ENCODE results near the gene TEAD4. TPM values are rescaled to one million over a fixed set of nuclear protein-coding genes. Genes with fewer than 3 reads are reported as not detected.

TEAD4 gene
- total RNA-seq, 1 donor from 2014 or later = 8.8 TPM

GRCh38 chr12:3049176-3049575 is 90.0 kb downstream of the TEAD4 start:
- Mint-ChIP-seq H3K9me3 (no peaks in the 10 kb centered on the region), H3K4me1 (peaks cover 19% of the 10 kb centered on the region), H3K27ac (no peak overlapping the region), H3K36me3 (peaks cover 1% of the 10 kb centered on the region), H3K4me3 (no peak overlapping the region), H3K27me3 (ENCODE audit: insufficient read depth, low read depth) (no peaks in the 10 kb centered on the region)
- Histone ChIP-seq H2AFZ (replicated peaks) (no peak overlapping the region), H3K27ac (no peak overlapping the region), H3K4me3 (no peak overlapping the region), H3K27me3 (no peaks in the 10 kb centered on the region), H3K79me2 (ENCODE audit: low read depth) (no peaks in the 10 kb centered on the region), H3K9ac (no peak overlapping the region), H3K9me3 (ENCODE audit: low read depth) (no peaks in the 10 kb centered on the region), H3K4me1 (peaks cover 7% of the 10 kb centered on the region), H3F3A (ENCODE audit: low read depth) (peaks cover 12% of the 10 kb centered on the region), H3K36me3 (no peaks in the 10 kb centered on the region), H3K4me2 (no peak overlapping the region), H4K20me1 (ENCODE audit: low read depth) (no peaks in the 10 kb centered on the region)
- no peak for TF ChIP-seq EZH2 (IDR thresholded peaks at IDR 0.05)
- no peak for TF ChIP-seq CTCF (IDR thresholded peaks at IDR 0.05)
- no peak for TF ChIP-seq EZH2phosphoT487 (IDR thresholded peaks at IDR 0.05)
- DNase-seq (ENCODE audit: low spot score) = no peak

GRCh38 chr12:3049611-3050249 is 90.5 kb downstream of the TEAD4 start:
- H3K9ac ChIP-seq = no peak overlapping the region
- H3K27me3 ChIP-seq = no peaks in the 10 kb centered on the region
- H3K4me2 ChIP-seq = no peak overlapping the region
- no peak overlapping the region for H3K4me3 Mint-ChIP-seq
- H3K9me3 ChIP-seq (ENCODE audit: low read depth) = no peaks in the 10 kb centered on the region
- H3K36me3 Mint-ChIP-seq = peaks cover 1% of the 10 kb centered on the region
- peaks cover 19% of the 10 kb centered on the region for H3K4me1 Mint-ChIP-seq
- peaks cover under 1% of the 10 kb centered on the region for H3K27me3 Mint-ChIP-seq (ENCODE audit: insufficient read depth, low read depth)
- H3K27ac ChIP-seq = no peak overlapping the region
- no peaks in the 10 kb centered on the region for H3K9me3 Mint-ChIP-seq
- H4K20me1 ChIP-seq (ENCODE audit: low read depth) = no peaks in the 10 kb centered on the region
- H2AFZ ChIP-seq (replicated peaks) = no peak overlapping the region
- H3K79me2 ChIP-seq (ENCODE audit: low read depth) = no peaks in the 10 kb centered on the region
- H3K36me3 ChIP-seq = no peaks in the 10 kb centered on the region
- H3F3A ChIP-seq (ENCODE audit: low read depth) = peaks cover 12% of the 10 kb centered on the region
- no peak for DNase-seq (ENCODE audit: low spot score)
- no peak overlapping the region for H3K4me3 ChIP-seq
- TF ChIP-seq EZH2phosphoT487 (IDR thresholded peaks at IDR 0.05) (no peak), CTCF (IDR thresholded peaks at IDR 0.05) (no peak), EZH2 (IDR thresholded peaks at IDR 0.05) (no peak)
- H3K27ac Mint-ChIP-seq = no peak overlapping the region
- H3K4me1 ChIP-seq = peaks cover 7% of the 10 kb centered on the region

GRCh38 chr12:3054374-3054773 is 95.2 kb downstream of the TEAD4 start:
- H3K27ac ChIP-seq = no peak overlapping the region
- H3K9ac ChIP-seq = no peak overlapping the region
- H3F3A ChIP-seq (ENCODE audit: low read depth) = no peaks in the 10 kb centered on the region
- no peaks in the 10 kb centered on the region for H3K9me3 ChIP-seq (ENCODE audit: low read depth)
- DNase-seq (ENCODE audit: low spot score) = no peak
- no peaks in the 10 kb centered on the region for H3K36me3 Mint-ChIP-seq
- no peak overlapping the region for H3K4me3 ChIP-seq
- H3K4me1 Mint-ChIP-seq = peaks cover 20% of the 10 kb centered on the region
- no peaks in the 10 kb centered on the region for H3K79me2 ChIP-seq (ENCODE audit: low read depth)
- H2AFZ ChIP-seq (replicated peaks) = no peak overlapping the region
- no peaks in the 10 kb centered on the region for H3K27me3 ChIP-seq
- TF ChIP-seq CTCF (IDR thresholded peaks at IDR 0.05) = no peak
- no peak for TF ChIP-seq EZH2 (IDR thresholded peaks at IDR 0.05)
- no peak for TF ChIP-seq EZH2phosphoT487 (IDR thresholded peaks at IDR 0.05)
- peaks cover 3% of the 10 kb centered on the region for H3K27me3 Mint-ChIP-seq (ENCODE audit: insufficient read depth, low read depth)
- no peaks in the 10 kb centered on the region for H4K20me1 ChIP-seq (ENCODE audit: low read depth)
- no peak overlapping the region for H3K4me2 ChIP-seq
- no peaks in the 10 kb centered on the region for H3K36me3 ChIP-seq
- no peak overlapping the region for H3K27ac Mint-ChIP-seq
- H3K4me1 ChIP-seq = peaks cover 8% of the 10 kb centered on the region
- H3K4me3 Mint-ChIP-seq = no peak overlapping the region
- H3K9me3 Mint-ChIP-seq = no peaks in the 10 kb centered on the region

All from neural progenitor cell (in vitro differentiated cells).